VCaP (cell line): ENCODE results near the gene MYO16.
"Not testable (repeated sequence)": the region's sequence is repeated elsewhere in the genome, so short reads cannot be mapped to it uniquely, and the experiment has no call there.

Experiments
- H3K27ac ChIP-seq: fragments of 450-650 bp; 2 replicates; pipeline ENCODE4 v1.5.1; 2017
- CTCF ChIP-seq: fragments of 450-650 bp; conservative IDR thresholded peaks from 2 replicates; pipeline ENCODE4 v1.5.1; 2017; ENCODE audit warnings: mild to moderate bottlenecking, moderate library complexity

Gene MYO16

GRCh38 chr13:108779308-108779707 lies 149.9 kb downstream of the MYO16 start:
- TF ChIP-seq CTCF: no peak
- no peak overlapping the region for H3K27ac ChIP-seq

GRCh38 chr13:108780706-108781105 lies 151.3 kb downstream of the MYO16 start:
- no peak overlapping the region for H3K27ac ChIP-seq
- TF ChIP-seq CTCF: no peak

- H3K27ac ChIP-seq: no peak overlapping the region
- no peak for TF ChIP-seq CTCF
Measured at GRCh38 chr13:108781312-108781711, 151.9 kb downstream of the MYO16 start.

GRCh38 chr13:108782480-108782879 lies 153.1 kb downstream of the MYO16 start:
- not testable (repeated sequence) for H3K27ac ChIP-seq

GRCh38 chr13:108785844-108786243 lies 156.4 kb downstream of the MYO16 start:
- no peak overlapping the region for H3K27ac ChIP-seq
- no peak for TF ChIP-seq CTCF

GRCh38 chr13:108786456-108787200 lies 157.2 kb downstream of the MYO16 start:
- TF ChIP-seq CTCF: no peak
- no peak overlapping the region for H3K27ac ChIP-seq

- no peak for TF ChIP-seq CTCF
- no peak overlapping the region for H3K27ac ChIP-seq
Measured at GRCh38 chr13:108787700-108788414, 158.4 kb downstream of the MYO16 start.

- no peak overlapping the region for H3K27ac ChIP-seq
- no peak for TF ChIP-seq CTCF
Measured at GRCh38 chr13:108789476-108789875, 160.1 kb downstream of the MYO16 start.
